CD4-positive, alpha-beta T cell treated with Interleukin-6 at 100 ng/mL for 8 hours (primary cell): Measurements from ENCODE around the gene PDE9A.
"Not testable (repeated sequence)": the region's sequence is repeated elsewhere in the genome, so short reads cannot be mapped to it uniquely, and the experiment has no call there.

Experiments
- DNase-seq: peaks from one replicate; pipeline ENCODE4 v3.0.0-alpha.2; 2020; ENCODE audit warnings: mixed read lengths, low spot score

PDE9A gene

DNA sequence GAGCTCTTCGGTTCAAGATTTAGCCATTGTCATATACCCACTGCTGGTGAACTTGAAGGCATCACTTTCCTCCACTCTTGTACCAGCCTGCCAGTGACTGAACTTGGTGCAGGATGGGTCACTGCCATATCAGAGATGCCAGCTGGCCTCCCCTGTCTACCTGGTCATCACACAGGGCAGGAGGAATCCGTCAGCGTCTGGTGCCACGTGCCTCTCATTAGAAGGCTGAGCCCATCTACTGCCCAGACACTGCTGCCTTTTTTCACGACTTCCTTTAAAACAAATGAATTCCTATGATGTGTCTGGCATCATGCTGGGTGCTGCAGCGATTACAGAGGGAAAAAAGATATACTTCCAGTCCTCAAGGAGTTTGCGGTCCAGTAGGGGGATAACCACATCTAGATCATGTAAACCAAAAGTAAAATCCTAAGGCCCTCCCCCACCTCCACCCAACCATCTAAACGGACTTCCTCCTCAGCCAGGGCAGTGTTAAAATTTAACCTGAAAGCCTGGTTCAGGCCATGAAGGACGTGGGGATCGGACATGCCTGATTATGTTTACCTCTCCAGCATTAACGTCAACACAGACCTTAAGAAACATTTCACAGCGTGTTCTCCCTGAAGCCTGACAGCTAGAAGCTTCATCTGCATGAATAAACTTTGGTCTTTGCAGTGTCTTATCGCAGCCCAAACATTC is 29.2 kb upstream of the PDE9A start:
- no peak for DNase-seq

DNA sequence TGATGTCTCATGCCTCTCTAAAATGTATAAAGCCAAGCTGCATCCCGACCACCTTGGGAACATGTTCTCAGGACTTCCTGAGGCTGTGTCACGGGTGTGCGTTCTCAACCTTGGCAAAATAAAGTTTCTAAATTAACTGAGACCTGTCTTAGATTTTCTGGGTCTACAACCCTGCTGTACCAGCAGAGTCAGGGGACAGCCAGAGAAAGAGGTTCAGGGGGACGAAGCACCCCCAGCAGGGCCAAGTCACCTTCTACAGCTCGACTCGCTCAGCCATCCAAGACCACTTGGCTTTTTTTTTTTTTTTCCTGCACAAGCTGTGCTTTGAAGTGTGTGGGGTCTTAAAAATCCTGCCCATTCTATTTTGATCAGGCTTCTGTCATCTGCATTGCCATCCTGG is 28.5 kb upstream of the PDE9A start:
- no peak for DNase-seq

DNA sequence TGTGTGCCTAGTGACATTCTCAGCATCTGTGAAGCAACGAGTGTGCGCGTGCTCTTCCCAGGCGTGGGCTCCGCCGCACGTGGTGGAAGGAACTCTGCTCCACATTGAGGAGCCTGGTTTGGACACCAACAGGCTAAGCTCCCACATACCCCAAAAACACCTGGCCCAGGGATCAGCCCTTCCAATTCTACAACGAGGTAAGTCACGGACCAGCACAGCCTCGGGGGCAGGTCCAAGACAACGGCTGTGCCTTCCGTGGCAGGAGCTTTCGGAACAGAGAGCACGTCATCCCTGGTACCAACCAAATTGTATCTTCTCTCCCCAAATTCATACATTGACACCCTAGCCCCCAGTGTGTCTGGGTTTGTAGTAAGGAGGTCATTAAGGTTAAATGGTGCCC is 27.2 kb upstream of the PDE9A start:
- DNase-seq = no peak

GRCh38 chr21:42627527-42628289 is 25.7 kb upstream of the PDE9A start:
- no peak for DNase-seq

DNA sequence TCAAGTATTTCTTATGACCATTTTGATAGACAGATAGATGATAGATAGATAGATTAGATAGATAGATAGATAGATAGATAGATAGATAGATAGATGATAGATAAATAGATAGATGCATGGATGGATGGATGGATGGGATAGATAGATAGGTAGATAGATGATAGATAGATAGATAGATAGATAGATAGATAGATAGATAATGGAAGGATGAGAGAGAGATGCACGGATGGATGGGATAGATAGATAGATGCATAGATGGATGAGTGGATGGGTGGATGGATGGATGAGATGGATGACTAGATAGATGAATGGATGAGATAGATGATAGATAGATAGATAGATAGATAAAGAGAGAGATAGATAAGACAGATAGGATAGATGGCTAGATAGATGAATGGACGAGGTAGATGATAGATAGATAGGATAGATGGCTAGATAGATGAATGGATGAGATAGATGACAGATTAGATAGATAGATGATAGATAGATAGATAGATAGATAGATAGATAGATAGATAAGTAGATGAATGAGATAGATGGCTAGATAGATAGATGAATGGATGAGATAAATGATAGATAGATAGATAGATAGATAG is 24.9 kb upstream of the PDE9A start:
- DNase-seq = not testable (repeated sequence)

GRCh38 chr21:42629933-42630589 is 23.4 kb upstream of the PDE9A start:
- no peak for DNase-seq

DNA sequence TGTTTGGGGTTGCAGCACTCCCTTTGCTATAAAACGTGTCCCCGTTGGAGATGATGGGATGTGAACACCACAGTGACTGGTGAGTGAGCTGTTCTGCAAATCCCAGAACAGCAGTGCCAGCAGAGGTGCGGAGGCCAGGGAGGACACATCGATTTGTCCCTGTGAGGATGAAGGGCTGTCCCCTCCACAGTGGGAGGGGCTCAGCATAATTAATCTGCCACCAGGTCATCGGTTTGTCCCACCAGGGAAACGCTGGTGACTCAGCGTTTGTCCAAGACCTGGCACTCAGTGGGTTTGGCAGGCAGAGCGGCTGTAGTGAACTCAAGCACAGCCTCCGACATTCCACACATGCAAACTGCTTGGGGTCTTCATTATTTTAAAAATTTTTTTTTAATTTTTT is 22.8 kb upstream of the PDE9A start:
- DNase-seq = no peak

- no peak for DNase-seq
Observed at GRCh38 chr21:42631142-42631541, 22.3 kb upstream of the PDE9A start.

- no peak for DNase-seq
Observed at GRCh38 chr21:42632336-42632751, 21.1 kb upstream of the PDE9A start.

DNA sequence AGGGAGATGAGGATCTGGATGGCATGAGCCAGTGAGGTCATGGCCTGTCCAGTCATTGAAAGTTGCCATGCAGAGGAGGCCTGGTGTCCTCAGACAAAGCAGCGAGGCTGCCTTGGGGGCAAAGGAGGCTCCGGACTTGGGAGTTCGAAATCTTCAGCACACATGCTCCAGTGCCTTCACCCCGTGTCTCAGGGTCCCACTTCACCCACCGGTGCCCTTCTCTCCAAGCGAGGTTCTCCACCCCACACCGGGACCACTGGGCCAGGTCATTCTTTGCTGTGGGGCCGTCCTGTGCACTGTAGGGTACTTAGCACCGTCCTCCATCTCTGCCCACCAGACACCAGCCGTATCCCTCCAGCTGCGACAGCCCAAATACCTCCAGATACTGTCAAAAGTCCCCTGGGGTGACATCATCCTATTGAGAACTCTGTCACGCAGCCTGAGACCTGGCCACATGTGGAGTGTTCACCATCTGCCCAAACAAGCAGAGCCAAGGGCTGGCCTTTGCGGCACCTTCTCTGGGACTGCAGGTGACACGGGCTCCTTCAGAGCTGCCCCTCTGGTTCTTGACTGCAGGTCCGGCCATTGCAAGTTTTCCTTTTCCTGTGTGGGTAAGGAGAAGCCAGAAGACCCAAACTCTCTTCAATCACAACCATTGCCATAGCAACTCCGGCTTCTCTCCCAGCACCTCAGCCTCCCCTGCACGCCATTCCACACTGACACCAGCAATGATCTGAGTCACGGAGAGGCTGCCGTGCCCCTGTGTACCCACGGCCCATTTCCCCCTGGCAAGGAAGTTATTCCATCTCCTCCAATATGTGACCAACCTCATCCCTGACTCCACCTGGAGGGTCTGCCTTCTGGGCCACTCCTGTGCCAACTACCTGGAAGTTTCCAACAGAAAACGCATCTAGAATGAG is 20.4 kb upstream of the PDE9A start:
- no peak for DNase-seq

GRCh38 chr21:42633858-42634257 is 19.6 kb upstream of the PDE9A start:
- no peak for DNase-seq

- no peak for DNase-seq
Observed at GRCh38 chr21:42635848-42636519, 17.4 kb upstream of the PDE9A start.

DNA sequence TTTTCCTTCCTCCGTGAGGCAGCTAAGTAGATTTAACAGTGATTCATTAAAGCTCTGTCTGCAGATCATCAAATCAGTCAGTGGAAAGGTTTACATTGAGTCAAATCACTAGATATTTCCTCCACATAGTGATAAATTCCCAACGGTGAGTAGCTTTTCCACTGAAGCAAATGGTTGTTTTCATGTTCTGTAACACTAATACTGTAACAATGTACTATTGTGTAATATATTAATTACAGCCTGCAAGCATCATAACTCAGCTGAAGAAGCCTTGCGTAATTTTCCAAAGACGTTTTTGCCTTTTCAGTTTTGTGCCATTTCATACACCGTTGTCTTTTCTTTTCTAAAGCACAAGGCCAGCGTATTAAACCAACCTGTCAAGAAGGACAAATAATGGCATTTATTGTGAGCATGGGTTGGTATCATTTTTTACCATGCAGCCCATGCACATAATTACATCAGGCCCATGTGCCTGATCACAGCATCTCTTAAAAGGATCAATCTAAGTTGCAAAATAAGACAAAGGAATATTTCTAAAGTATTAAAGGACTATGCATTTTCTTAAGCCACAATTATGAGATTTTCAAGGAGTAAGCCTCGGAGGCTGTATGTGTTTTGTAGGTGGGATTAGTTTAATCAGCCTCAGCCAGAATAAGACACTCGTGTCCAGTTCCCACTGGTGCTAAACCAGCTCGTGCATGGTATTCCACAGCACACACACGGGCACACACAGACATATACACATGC is 16.7 kb upstream of the PDE9A start:
- no peak for DNase-seq

- DNase-seq = no peak
Observed at GRCh38 chr21:42637267-42638041, 16.0 kb upstream of the PDE9A start.

GRCh38 chr21:42638266-42638863 is 15.1 kb upstream of the PDE9A start:
- DNase-seq = no peak

- DNase-seq = no peak
Observed at GRCh38 chr21:42639646-42640152, 13.7 kb upstream of the PDE9A start.

DNA sequence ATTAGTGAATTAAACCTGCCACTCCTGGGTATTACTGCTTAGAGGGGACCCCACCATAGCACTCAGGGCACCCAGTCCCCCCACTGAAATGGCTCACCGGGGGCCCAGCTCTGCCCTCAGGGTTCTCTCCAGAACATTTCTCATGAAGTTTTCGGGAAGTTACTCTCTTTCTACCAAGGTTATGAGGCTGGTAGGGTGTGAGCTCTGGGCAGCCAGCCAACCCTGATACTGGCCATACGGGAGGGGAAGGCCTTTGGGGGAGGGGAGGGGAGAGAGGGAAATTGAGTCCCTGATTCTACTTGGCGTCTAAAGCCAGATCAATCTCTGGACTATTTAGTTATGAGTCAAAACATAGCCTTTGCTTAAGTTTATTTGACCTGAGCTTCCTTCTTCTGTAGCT is 12.9 kb upstream of the PDE9A start:
- no peak for DNase-seq

GRCh38 chr21:42641311-42642218 is 11.9 kb upstream of the PDE9A start:
- DNase-seq = no peak
